Lower leg skin (tissue), 4 donors: ENCODE results near the gene STAMBPL1. TPM values are rescaled to one million over a fixed set of nuclear protein-coding genes. Genes with fewer than 3 reads are reported as not detected.

Source experiments
- DNase-seq, 2 donors: peaks; one replicate each; pipeline ENCODE4 v3.0.0-alpha.2; 2019; ENCODE audit warnings: low spot score in 2 of 2
- H3K4me3 ChIP-seq: fragments of 200-600 bp; sonication (generic); 2 replicates; pipeline ENCODE4 v1.5.1; 2017; ENCODE audit warnings: mild to moderate bottlenecking, low read depth; ENCODE audit not compliant: poor library complexity, severe bottlenecking
- POLR2A ChIP-seq, 2 donors: fragments of 450-650 bp; IDR thresholded peaks; one replicate each; pipeline ENCODE4 v1.6.1; 2016 to 2017; ENCODE audit warnings: antibody characterized with exemption in 2 of 2, mild to moderate bottlenecking in 1 of 2, moderate library complexity in 1 of 2
- WGBS, 2 donors: methylation state at CpG; one replicate each; pipeline ENCODE4 v1.1.5; 2018; 5-methylcytosine and 5-hydroxymethylcytosine counted together
- intact Hi-C: fragments of 100-400 bp; cut with DNase I; formaldehyde crosslinking; loops from one replicate; pipeline ENCODE4 v1.15.0; 2023; ENCODE audit warnings: low total_unique reads
- total RNA-seq, 4 donors: library from RNA; depleted of rRNA; stranded (reverse); fragments of >200 nt; gene quantifications; one replicate each; pipeline ENCODE4 v1.1.0, GENCODE V29; 2016
- TF ChIP-seq, protein P1 (sequence below), 3 donors: fragments of 450-650 bp; IDR thresholded peaks; one replicate each; pipeline ENCODE4 v1.5.1; 2016; ENCODE audit warnings: antibody characterized with exemption in 3 of 3, mild to moderate bottlenecking in 3 of 3, moderate library complexity in 2 of 3

STAMBPL1 gene
- total RNA-seq, 4 donors from 2014 or later, result 6.9 to 16.2 (median 10.9) TPM

DNA sequence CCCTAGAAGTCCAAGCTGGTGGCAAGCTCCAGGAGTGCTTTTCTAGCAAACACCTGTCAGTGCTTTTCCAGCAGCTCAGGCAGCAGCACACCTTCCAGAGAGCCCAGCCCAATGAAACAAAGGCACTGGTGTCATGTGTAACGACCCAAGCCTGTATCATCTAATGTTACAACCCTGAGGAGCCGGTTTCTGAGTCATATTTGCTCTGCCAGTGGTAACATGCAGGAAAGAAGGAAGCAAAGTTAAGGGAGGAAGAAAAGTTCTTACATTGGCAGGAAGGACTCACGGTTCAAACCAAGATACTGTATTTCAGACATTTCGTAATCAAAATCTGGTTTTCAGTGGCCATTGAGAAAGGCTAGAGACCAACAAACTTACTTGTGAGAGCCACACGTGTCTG lies 28.3 kb upstream of the STAMBPL1 start, which contains the start of gene ANKRD22:
ANKRD22 (minus strand) TSS at position 139 of the 400 bp plus-strand sequence. CDS start 237 bp downstream, outside the sequence.
- whole genome bisulfite sequencing, 2 donors, result 22 to 36% methylated on average over 5 of the region's 5 CpGs
- DNase-seq, result peak; percentile 73 to 84
- H3K4me3 ChIP-seq, result no peak within 1 kb of the TSS

DNA sequence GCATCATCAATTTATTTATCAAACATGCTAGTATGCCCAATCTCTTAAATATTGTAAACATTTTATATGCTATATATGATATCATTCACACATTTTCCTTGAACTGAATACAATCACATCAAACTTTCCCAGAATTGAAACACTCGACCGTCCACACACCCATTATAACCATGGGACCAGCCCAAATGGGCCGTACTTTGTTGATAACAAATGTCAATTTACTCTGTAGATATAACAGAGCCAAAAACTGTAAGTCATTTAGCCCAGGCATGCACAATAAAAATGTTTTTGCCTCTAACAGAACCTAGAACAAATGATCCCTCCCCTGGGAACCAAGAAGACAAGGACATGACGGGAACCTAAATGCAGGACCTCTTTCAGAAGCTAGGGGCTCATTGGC lies 27.7 kb upstream of the STAMBPL1 start:
- intact Hi-C loops, result no loop called here
- WGBS, 2 donors, result 64 to 67% methylated on average over 4 of the region's 4 CpGs
- no peak for DNase-seq
- no peak overlapping the region for H3K4me3 ChIP-seq
- no peak for TF ChIP-seq POLR2A (IDR thresholded peaks at IDR 0.05)

More for the DNA sequence above, 28.3 kb upstream of the STAMBPL1 start, which contains the start of gene ANKRD22:
- intact Hi-C loops, result no loop called here
- TF ChIP-seq, protein P1, sequence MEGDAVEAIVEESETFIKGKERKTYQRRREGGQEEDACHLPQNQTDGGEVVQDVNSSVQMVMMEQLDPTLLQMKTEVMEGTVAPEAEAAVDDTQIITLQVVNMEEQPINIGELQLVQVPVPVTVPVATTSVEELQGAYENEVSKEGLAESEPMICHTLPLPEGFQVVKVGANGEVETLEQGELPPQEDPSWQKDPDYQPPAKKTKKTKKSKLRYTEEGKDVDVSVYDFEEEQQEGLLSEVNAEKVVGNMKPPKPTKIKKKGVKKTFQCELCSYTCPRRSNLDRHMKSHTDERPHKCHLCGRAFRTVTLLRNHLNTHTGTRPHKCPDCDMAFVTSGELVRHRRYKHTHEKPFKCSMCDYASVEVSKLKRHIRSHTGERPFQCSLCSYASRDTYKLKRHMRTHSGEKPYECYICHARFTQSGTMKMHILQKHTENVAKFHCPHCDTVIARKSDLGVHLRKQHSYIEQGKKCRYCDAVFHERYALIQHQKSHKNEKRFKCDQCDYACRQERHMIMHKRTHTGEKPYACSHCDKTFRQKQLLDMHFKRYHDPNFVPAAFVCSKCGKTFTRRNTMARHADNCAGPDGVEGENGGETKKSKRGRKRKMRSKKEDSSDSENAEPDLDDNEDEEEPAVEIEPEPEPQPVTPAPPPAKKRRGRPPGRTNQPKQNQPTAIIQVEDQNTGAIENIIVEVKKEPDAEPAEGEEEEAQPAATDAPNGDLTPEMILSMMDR (IDR thresholded peaks at IDR 0.05), result no peak
- TF ChIP-seq POLR2A (IDR thresholded peaks at IDR 0.05), result no peak

DNA sequence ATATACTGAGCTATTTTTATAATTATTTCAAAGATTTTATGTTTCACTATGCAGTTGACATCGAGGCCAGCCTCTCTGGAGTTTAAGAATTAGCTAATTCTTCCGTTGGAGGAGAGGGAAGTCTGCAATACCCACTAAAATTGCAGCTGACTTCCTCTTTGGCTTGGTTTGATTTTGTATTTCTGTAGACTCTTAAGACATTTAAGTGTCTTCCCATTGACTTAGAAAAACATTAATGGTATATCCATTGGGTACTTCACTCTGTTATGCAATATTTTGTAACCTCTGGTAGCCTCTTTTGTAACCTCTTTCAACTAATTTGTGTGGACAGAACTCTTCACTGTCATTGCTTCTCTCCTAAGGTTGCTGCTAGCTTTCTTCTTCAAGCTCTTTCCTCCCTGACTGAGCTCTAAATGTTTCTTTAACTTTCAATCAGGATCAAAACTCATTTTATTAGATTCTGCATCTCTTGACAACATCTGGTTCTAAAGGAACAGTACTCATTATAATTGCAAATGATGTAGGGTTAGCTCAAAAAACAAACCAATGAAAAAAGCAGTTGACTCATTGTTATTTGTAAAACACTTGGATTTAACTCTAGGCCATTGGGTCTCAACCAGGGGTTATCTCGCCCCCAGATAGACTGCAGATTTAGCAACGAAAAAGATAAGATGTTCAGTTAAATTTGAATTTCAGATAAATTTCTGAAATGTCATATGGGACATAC lies 26.7 kb upstream of the STAMBPL1 start:
- intact Hi-C loops, result no loop called here
- 64% methylated on average over 4 of the region's 4 CpGs for WGBS, 2 donors
- no peak for DNase-seq
- H3K4me3 ChIP-seq, result no peak overlapping the region
- TF ChIP-seq POLR2A (IDR thresholded peaks at IDR 0.05), result no peak
- TF ChIP-seq, protein P1 (IDR thresholded peaks at IDR 0.05), result no peak

DNA sequence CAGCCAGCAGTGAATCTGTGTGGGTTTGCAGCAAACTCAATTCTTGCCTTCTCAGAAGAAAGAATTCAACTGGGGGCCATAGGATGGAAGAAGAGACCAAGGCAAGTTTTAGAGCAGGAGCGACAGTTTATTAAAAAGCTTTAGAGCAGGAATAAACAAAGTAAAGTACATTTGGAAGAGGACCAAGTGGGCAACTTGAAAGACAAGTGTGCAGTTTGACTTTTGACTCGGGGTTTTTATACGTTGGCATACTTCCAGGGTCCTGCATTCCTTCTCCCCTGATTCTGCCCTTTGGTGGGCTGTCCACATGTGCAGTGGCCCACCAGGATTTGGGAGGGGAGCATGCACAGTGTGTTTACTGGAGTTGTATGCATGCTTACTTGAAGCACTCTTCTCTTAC lies 25.4 kb upstream of the STAMBPL1 start:
- TF ChIP-seq POLR2A (IDR thresholded peaks at IDR 0.05), result no peak
- TF ChIP-seq, protein P1 (IDR thresholded peaks at IDR 0.05), result no peak
- no peak overlapping the region for H3K4me3 ChIP-seq
- DNase-seq, result no peak
- intact Hi-C loops, result no loop called here
- WGBS, 2 donors, result 45 to 71% methylated on average over 3 of the region's 3 CpGs

DNA sequence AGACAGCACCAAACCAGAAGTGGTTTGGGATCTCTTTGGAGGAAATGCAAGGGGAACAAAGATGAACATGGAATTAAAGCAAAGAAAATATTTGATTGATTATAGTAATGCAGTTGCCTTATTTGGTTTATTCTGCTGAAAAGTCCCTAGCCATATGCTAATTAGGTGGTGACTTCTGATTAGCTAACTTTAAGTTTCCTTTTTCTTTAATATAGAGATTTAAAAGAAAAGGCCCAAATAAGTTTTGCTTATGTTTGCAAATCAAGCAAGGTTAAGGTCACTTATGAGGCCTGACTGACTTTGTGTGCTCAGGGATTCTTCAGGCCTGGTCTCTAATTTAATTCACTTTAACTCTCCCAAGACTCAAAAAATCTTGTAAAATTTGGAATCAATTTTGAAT lies 22.2 kb upstream of the STAMBPL1 start:
- H3K4me3 ChIP-seq, result no peak overlapping the region
- TF ChIP-seq, protein P1 (IDR thresholded peaks at IDR 0.05), result no peak
- TF ChIP-seq POLR2A (IDR thresholded peaks at IDR 0.05), result no peak
- DNase-seq, result no peak
- intact Hi-C loops, result no loop called here

DNA sequence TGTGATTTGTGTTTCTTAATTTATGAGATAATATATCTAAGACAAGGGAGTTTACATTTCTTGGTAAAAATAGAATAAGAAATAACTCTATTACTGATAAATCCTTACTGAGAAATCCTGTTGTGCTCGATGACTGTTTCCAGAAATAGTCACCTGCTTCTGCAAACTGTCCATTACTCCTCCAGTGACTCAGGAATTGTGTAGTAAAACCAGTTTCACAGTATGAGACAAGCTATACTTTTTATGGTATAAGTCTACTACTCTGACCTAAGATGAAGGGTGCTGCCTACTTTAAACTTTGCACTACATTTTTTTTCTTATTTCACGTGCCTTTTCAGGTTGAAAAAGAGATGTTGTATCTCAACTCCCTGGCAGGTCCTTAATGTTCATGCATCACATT lies 21.6 kb upstream of the STAMBPL1 start:
- no peak for DNase-seq

More for the DNA sequence above, 21.6 kb upstream of the STAMBPL1 start:
- H3K4me3 ChIP-seq, result no peak overlapping the region
- TF ChIP-seq, protein P1 (IDR thresholded peaks at IDR 0.05), result no peak
- TF ChIP-seq POLR2A (IDR thresholded peaks at IDR 0.05), result no peak
- intact Hi-C loops, result no loop called here
- WGBS, 2 donors, result 51 to 54% methylated on average over 2 of the region's 2 CpGs
